Activated T-cell treated with anti-CD3 and anti-CD28 coated beads for 24 hours (primary cell): ENCODE results near the gene NUP93.

Source experiments
- DNase-seq: peaks from one replicate; pipeline ENCODE4 v3.0.0-alpha.2; 2020; ENCODE audit warnings: low read depth

The NUP93 gene

DNA sequence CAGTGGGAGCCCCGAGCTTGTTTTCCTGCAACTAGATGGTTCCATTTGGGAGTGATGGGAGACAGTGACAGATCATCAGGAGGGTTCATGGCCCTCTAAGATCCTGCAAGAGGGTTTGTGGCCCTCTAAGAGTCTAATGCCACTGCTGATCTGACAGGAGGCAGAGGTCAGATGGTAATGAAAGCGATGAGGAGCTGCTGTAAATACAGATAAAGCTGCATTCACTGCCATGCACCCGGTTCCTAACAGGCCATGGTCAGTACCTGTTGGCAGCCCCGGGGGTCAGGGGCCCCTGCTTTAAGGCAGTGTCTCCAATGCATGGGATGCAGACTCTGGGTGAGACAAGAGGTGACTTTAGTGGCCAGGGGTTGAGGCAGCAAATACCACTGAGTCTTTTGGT lies 165.9 kb downstream of the NUP93 start:
- DNase-seq, result no peak

DNA sequence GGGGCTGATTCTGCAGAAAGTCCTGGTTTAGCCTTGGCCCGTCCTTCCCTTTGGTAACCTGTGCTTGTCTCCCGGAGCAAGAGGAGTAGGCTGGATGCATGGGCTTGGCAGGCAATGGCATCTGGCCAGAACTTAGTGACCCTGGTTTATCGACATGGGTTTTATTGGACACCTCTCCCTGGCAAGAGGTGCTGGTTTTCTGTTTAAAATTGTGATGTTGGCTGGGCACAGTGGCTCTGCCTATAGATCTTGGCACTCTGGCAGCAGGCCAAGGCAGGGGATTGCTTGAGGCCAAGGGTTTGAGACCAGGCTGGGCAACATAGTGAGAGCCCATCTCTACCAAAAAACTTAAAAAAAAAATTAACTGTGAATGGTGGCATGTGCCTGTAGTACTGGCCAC lies 166.3 kb downstream of the NUP93 start:
- DNase-seq, result no peak

DNA sequence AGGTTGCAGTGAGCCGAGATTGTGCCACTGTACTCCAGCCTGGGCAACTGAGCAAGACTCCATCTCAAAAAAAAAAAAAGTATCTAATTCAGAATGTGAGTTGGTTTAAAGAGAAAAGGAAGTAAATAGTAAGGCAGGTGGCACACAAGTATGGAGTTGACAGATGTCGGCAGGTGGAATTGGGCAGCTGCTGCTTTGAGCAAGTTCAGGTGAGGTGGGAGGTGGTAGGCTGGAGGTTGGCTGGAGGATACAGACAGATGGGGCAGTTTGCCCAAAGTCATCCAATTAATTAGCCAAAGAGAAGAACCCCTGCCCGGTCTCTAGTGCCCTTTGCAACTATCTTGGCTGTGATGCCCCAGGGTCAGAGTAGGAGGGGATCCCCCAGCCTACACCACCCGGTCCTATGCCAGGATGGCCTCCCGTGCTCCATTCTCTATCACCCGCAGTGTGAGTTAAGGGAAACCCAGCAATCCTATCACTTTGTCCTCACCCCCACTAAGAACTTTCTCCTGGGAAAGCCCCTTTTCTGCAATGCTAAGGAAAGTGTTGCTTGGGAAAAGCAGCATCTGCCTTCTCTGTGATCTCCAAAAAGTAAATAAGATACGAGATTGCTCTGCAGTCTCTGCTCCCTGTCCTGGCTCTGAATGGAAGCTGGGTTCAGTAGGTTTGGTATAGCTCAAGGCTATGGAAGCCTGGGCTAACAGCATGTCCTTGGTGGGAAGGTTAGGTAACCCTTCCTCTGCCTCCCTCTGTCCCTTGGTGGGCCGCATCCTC lies 167.3 kb downstream of the NUP93 start:
- DNase-seq, result no peak

DNA sequence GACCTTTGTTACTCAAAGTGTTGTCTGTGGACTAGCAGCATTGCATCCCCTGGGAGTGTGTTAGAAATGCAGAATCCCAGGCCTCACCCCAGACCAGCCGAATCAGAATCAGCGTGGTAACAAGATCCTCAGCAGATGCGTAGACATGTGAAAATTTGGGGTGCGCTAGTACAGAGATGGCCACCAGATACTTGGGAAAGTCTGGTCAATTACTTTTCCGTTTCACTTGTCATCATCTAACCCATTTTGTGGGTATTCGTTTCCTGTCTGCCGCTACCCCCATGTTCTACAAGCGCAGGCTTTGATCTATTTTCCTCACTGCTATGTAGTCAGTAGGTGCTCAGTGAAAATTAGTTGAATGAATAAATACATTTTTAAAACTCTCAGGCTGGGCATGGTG lies 168.9 kb downstream of the NUP93 start:
- DNase-seq, result no peak
